ENCODE results near the gene RNF8. TPM values are rescaled to one million over a fixed set of nuclear protein-coding genes. Genes with fewer than 3 reads are reported as not detected.

RNF8 gene
- total RNA-seq, 1 donor from 2014 or later, result 17.6 TPM

DNA sequence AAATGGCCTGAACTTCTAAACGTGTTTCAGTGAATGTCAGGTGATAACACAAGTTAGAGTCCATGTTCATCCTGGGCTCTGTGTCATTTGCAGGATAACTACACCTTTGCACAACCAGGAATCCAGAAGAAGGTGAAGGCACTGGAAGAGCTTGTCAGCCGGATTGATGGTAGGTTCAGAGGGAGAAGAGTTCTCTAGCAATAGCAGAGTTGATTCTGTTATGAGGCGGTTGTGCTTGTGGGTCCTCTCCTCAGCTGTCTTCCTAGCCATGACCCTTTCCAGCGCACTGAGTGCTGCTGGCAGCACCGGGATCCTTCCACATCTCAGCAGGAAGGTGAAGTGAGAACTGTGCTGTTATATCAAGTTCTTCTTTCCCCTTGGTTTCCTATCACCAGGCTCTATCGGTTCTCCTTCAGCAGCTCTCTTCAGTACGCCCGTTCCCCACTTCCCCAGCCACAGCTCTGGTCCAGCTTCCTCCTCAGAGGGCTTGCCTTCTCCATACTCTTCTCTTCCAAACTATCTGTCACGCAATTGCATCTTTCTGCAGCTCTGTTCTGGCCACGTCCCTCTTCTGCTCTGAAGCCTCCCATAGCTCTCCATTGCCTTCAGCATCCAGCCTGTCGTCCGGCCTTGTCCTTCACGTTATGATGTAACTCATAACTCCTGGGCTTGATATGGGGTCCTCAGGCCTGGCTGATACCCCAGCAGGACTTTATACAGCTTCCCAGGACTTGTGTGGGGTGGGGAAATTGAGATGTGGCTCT, 39.9 kb upstream of the RNF8 start:
- ATAC-seq (no peak), DNase-seq (no peak)
- H3K4me3 ChIP-seq, result no peak overlapping the region
- H3K36me3 ChIP-seq, result peaks cover 54% of the 10 kb centered on the region
- H3K27me3 ChIP-seq, result no peaks in the 10 kb centered on the region
- H3K27ac ChIP-seq, result no peak overlapping the region
- H3K9me3 ChIP-seq, result no peaks in the 10 kb centered on the region
- TF ChIP-seq, protein P1, sequence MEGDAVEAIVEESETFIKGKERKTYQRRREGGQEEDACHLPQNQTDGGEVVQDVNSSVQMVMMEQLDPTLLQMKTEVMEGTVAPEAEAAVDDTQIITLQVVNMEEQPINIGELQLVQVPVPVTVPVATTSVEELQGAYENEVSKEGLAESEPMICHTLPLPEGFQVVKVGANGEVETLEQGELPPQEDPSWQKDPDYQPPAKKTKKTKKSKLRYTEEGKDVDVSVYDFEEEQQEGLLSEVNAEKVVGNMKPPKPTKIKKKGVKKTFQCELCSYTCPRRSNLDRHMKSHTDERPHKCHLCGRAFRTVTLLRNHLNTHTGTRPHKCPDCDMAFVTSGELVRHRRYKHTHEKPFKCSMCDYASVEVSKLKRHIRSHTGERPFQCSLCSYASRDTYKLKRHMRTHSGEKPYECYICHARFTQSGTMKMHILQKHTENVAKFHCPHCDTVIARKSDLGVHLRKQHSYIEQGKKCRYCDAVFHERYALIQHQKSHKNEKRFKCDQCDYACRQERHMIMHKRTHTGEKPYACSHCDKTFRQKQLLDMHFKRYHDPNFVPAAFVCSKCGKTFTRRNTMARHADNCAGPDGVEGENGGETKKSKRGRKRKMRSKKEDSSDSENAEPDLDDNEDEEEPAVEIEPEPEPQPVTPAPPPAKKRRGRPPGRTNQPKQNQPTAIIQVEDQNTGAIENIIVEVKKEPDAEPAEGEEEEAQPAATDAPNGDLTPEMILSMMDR (IDR thresholded peaks at IDR 0.05), result no peak
- intact Hi-C loops (cut with DNase I), result no loop called here
- H3K4me1 ChIP-seq, result peaks cover 2% of the 10 kb centered on the region

DNA sequence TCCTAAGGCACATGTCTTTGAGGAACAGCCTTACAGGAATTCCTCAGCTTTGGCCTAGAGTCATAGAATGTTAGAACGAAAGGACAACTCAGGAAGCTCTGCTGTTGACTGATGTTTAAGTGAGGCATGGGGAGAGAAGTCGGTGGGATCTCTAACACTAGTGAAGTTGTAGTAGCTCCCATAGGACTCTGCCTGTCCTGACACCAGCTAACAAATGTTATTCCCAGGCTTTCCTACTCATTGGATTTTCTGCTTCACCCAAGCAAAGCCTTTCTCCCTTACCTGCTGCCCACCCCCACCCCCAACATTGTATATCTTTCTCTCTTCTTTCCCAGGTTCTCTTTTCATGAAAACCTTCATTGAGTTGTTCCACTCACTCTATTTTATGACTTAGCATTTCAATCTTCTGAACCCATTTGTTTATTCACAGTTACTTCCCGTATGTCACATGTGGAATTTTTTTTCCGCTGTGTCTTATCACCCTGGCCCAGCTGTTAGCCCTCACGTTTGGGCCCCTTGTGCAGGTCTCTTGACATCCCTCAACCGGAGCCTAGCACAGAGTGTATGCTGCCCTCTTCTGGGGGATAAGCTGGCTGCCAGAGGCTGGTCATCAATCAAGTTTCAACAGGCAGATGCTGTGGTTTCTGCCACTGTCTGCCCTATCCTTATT, 39.2 kb upstream of the RNF8 start:
- TF ChIP-seq, protein P1 (IDR thresholded peaks at IDR 0.05), result peak; percentile 41
- Histone ChIP-seq H3K9me3 (no peaks in the 10 kb centered on the region), H3K4me3 (no peak overlapping the region), H3K36me3 (peaks cover 62% of the 10 kb centered on the region), H3K27ac (no peak overlapping the region), H3K4me1 (no peaks in the 10 kb centered on the region), H3K27me3 (no peaks in the 10 kb centered on the region)
- intact Hi-C loops (cut with DNase I), result no loop called here
- ATAC-seq (peak; percentile 64), DNase-seq (no peak)

DNA sequence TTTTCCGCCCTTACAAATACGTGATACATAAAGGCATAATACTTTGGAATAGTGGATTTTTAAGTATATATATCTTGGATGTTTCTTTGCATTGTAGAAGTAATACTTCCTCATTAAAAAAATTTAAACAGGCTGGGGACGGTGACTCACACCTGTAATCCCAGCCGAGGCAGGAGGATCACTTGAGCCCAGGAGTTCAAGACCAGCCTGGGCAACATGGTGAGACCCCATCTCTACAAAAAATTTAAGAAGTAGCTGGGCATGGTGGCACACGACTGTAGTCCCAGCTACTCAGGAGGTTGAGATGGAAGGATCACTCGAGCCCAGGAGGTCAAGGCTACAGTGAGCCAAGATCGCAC, 38.6 kb upstream of the RNF8 start:
- Histone ChIP-seq H3K27me3 (no peaks in the 10 kb centered on the region), H3K4me3 (no peak overlapping the region), H3K36me3 (peaks cover 67% of the 10 kb centered on the region), H3K27ac (no peak overlapping the region), H3K4me1 (no peaks in the 10 kb centered on the region), H3K9me3 (no peaks in the 10 kb centered on the region)
- DNase-seq (no peak), ATAC-seq (no peak)
- intact Hi-C loops (cut with DNase I), result no loop called here
- TF ChIP-seq, protein P1 (IDR thresholded peaks at IDR 0.05), result no peak

DNA sequence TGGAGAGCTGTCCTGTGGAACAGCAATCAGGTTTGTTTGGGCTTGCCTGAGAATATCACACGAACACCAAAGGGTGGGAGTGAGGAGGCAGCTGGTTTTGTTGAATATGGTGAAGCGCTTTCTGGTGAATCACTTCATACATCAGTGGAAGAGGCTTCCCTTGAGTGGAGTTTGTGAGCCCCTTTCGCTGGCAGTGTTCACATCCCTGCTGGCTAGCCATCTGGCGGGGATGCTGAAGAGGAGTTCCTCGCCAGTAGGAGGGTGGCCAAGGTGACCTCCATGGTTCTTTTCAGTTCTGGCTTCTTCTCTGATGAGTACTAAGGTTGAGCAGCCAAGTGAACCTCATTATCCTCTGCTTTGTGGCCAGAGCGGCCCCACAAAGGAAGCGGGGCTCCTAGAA, 37.7 kb upstream of the RNF8 start:
- TF ChIP-seq, protein P1 (IDR thresholded peaks at IDR 0.05), result no peak
- H3K36me3 ChIP-seq, result peaks cover 76% of the 10 kb centered on the region

DNA sequence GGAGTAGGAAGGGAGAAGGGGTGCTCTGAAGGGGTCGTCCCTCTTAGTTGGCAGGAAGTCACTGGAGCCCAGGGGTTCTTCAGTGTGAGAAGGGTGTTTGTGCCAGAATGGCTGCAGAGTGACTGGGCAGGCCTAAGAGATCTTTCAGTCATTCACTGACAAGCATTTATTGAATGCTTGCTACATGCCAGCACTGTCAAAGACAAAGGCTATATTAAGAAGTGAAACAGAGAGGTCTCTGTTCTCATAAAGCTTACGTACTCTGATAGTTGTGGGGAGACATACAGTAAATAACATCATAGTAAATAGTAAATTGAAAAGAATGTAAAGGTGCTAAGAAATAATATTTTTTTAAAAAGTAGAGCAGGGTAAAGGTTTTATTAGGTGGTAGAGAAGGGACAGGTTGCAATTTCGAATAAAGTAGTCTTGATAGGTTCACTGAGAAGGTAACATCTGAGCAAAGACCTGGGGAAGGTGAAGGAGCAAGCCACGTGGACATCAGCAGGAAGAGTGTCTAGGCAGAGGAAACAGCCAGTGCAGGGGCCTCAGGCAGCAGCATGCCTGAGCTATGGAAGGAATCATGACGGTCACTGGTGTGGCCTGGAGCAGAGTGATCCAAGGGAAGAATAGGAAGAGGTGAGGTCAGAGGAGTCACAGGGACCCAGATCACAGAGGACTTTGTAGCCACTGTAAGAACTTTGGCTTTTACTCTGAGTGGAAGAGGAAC, 36.3 kb upstream of the RNF8 start:
- ATAC-seq, result no peak
- Histone ChIP-seq H3K27me3 (no peaks in the 10 kb centered on the region), H3K36me3 (peaks cover 89% of the 10 kb centered on the region), H3K9me3 (no peaks in the 10 kb centered on the region), H3K4me1 (no peaks in the 10 kb centered on the region), H3K27ac (no peak overlapping the region), H3K4me3 (no peak overlapping the region)
- intact Hi-C loops (cut with DNase I), result no loop called here
- DNase-seq, result no peak
- TF ChIP-seq, protein P1 (IDR thresholded peaks at IDR 0.05), result no peak

More for the DNA sequence above, 37.7 kb upstream of the RNF8 start:
- Histone ChIP-seq H3K27me3 (no peaks in the 10 kb centered on the region), H3K4me3 (no peak overlapping the region), H3K4me1 (no peaks in the 10 kb centered on the region), H3K27ac (no peak overlapping the region), H3K9me3 (no peaks in the 10 kb centered on the region)
- intact Hi-C loops (cut with DNase I), result no loop called here
- ATAC-seq (no peak), DNase-seq (no peak)

All from upper lobe of right lung (tissue), 1 donor.